HCEC 1CT (cell line): ENCODE measurements around the gene FUT4.
"Not testable (repeated sequence)": the region's sequence is repeated elsewhere in the genome, so short reads cannot be mapped to it uniquely, and the experiment has no call there.

ENCODE experiments used
- DNase-seq: peaks from one replicate; pipeline ENCODE4 v3.0.0-alpha.2; 2017

The FUT4 gene, protein sequence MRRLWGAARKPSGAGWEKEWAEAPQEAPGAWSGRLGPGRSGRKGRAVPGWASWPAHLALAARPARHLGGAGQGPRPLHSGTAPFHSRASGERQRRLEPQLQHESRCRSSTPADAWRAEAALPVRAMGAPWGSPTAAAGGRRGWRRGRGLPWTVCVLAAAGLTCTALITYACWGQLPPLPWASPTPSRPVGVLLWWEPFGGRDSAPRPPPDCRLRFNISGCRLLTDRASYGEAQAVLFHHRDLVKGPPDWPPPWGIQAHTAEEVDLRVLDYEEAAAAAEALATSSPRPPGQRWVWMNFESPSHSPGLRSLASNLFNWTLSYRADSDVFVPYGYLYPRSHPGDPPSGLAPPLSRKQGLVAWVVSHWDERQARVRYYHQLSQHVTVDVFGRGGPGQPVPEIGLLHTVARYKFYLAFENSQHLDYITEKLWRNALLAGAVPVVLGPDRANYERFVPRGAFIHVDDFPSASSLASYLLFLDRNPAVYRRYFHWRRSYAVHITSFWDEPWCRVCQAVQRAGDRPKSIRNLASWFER

DNA sequence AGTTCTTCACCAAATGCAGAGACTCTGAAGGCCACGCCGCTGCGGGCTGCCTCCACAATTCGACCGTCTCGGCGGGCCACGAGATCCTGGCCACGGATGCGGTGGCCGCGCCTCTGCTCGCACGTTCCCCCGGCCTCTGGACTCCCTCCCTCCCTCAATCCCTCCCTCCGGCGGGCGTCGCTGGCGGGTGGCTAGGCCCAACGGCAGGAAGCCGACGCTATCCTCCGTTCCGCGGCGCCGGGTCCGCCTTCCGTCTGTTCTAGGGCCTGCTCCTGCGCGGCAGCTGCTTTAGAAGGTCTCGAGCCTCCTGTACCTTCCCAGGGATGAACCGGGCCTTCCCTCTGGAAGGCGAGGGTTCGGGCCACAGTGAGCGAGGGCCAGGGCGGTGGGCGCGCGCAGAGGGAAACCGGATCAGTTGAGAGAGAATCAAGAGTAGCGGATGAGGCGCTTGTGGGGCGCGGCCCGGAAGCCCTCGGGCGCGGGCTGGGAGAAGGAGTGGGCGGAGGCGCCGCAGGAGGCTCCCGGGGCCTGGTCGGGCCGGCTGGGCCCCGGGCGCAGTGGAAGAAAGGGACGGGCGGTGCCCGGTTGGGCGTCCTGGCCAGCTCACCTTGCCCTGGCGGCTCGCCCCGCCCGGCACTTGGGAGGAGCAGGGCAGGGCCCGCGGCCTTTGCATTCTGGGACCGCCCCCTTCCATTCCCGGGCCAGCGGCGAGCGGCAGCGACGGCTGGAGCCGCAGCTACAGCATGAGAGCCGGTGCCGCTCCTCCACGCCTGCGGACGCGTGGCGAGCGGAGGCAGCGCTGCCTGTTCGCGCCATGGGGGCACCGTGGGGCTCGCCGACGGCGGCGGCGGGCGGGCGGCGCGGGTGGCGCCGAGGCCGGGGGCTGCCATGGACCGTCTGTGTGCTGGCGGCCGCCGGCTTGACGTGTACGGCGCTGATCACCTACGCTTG lies at the start of gene FUT4:
FUT4 (plus strand) TSS at position 227 of the 951 bp plus-strand sequence; CDS start at position 440, 213 bp downstream.
- DNase-seq: peak; percentile 80

DNA sequence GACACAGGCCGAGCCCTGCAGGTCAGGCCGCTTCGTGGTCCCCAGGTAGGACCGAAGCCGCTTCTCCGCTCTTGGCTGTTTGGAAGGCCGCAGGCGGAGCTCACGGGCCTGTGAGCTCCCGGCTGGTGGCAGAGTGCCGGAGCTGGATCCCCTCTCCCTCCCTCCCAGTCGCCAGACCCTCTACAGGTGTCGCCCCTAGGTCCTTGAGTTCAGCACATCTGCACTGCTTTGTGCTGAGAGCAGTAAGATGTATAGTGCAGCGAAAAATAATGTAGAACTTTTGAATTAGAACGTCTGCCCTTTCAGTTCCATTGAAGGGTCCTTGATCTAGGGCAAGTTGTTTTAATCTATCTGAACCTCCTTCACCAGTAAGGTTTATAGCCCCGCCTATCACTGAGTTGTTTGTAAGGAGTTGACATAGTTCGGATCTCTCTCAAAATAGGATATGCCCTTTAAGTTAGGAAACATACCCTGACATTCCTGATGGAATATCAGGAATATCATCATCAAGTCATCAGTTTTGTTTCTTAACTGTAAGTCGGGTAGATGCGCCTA lies 49.5 kb upstream of the FUT4 start:
- no peak for DNase-seq

DNA sequence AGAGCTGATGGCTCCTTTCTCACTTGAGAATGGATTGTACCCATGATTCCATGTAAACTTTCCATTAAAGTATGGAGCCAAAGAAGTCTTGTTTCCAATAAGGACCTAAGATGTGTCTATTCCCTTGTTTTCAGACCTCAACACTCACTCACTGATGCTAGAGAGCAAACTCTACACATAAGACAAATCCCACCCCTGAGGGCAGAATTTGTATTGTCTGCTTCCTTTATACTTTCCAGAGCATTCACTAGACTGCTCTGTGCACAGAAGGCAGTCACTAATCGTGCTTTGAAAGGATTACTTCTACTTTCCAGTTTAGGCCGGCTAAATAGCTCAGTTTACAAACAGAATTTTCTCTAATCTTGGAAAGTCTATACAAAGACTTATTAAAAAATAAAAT lies 43.5 kb upstream of the FUT4 start:
- DNase-seq: no peak

DNA sequence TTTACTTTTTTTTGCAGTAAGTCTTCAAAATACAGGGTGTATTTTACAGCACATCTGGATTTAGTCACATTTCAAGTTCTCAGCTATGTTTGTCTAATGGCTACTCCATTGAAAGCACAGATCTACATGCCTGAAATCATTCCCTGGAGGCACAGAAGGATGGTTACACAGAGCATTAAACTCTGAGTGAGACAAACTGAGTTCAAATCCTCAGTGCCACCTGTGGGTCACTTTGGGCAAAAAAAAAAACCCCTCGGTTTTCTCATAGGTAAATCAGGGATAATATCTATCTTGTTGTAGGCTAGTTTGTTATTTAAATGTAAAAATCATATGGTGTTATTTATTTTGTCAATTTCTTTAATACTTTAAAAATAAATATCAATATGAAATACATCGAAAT lies 42.2 kb upstream of the FUT4 start:
- no peak for DNase-seq

DNA sequence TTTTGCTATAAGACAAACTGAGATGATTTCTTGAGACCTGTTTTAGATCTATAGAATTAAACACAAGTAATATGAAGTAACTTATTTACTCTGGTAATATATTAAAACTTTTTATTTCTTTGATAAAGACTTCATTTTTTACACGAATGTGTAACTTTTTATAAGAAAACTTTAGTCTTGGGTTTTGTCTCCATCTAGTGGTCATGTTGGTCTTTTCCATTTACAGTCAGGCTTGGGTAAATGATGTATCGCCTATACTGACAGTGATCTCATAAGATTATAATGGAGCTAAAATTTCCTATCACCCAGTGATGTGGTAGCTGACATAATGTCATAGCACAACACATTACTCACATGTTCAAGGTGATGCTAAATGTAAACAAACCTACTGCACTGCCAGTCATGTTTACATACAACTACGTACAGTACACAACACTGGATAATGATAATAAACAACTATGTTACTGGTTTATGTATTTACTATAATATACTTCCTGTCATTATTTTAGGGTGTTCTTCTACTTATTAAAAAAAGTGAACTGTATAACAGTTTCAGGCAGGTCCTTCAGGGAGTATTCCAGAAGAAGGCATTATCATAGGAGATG lies 38.9 kb upstream of the FUT4 start:
- peak; percentile 52 for DNase-seq

DNA sequence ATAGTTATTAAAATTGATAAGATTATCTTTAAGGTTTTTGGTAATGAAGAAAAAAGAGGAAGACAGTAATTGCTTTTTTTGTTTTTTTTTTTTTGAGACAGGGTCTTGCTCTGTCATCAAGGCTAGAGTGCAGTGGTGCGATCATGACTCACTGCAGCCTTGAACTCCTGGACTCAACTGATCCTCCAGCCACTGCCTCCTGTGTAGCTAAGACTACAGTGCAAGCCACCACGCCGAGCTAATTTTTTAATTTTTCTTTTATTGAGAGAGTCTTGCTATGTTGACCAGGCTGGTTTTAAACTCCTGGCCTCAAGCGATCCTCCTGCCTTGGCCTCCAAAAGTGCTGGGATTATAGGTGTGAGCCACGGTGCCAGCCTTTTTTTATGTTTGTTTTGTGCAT lies 37.2 kb upstream of the FUT4 start:
- not testable (repeated sequence) for DNase-seq

DNA sequence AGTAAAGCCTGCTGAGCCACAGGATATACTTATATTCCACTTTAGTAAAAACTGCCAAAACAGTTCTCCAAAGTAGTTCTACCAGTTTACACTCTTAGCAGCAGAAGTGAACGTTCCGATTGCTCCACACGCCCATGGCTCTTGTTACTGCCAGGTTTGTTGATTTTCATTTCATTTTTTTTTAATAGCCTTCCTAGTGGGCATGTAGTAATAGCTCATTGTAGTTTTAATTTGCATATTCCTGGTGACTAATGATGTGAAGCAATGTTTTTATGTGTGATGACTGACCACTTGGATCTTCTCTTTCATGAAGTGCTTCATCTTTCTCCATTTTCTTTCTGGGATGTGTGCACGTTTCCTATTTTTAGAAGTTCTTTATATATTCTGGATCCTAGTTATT lies 36.2 kb upstream of the FUT4 start:
- peak; percentile 50 for DNase-seq

DNA sequence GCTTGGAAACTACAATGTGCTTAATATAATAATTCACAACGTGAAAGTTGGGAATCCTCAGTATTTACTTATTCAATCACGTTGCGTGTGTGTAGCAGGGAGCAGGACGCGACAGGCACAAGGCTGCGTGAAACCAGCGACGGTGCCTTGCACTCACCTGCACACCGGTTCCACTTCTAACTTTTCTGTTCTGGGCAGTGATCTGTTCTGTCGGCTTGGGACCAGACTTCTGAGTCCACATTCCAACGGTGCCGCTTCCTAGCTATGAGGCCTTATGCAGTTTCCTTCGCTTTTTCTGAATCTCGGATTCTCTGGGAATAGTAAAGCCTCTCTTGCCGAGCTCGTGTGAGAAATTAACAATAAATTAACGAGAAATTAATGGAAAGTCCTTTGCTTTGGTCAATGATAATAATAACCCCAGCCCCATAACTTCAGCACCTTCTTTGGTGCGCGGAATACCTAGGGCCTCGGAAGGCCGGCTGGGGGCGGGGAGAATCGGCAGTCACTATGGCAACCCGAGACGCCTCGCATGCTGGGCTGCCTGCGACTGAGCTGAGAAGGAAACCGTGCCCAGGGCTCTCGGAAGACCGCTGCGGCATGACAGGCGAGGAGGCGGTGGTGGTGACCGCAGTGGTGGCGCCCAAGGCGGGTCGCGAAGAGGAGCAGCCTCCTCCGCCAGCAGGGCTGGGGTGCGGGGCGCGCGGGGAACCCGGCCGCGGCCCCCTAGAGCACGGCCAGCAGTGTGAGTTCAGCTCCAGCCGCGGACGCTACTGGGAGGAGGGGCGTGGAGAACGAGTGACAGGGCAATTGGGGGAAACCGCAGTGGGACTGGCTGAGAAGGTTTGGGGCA lies 31.6 kb upstream of the FUT4 start, which contains the start of gene C11orf97:
C11orf97 (plus strand) TSS at position 530 of the 850 bp plus-strand sequence; CDS start at position 598, 68 bp downstream.
- no peak for DNase-seq

DNA sequence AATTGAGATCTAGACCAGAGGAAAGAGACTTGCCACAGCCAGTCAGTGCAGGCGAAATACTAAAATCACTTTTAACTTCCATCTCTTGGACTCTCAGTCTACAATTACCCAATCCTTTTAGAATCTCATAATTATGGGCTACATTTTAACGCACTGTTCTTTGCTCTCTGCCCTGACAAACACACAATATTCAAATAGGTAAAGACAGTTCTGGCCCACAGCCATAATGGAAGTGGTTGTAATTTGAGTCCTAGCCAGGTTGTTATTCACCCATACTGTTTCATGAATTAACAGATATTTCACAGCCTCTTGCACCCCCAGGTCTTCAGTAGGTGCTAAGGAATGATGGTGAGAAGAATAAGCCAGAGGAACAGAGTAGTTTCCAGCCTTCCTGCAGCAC lies 30.6 kb upstream of the FUT4 start:
- no peak for DNase-seq

DNA sequence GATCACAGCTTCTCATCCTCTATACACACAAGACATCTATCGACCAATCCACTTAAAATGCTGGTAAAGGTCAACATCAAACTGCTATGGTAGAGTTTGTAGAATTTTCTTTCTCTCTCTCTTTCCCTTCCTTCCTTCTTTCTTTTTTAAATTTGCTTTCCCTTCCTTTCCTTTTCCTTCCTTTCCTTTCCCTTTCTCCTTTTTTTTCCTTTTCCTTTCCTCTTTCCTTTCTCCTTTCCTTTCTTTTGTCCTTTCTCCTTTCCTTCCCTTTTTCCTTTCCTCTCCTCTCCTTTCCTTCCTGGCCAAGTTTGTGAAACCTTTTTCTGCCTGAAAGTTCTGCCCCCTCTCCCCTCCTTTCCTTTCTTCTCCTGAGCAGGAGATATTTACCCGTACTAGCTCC lies 28.3 kb upstream of the FUT4 start:
- no peak for DNase-seq

DNA sequence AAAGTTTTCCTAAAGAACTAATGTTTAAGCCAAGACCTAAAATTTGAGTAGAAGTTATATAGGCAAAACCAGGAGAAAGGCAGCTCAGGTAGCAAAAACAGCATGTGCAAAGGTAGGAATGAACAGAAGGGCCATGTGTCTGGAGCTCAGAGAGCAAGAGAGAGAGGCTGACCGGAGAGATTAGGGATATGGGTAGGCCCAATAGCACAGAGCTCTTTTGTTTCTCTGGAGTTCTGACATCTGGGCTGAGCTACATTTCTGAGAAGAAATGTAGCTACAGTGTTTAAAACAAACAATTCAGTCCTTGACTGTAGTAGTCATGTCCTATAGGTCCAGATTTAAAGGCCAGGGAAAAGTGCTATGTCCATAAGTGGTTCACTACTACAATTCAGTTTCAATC lies 27.0 kb upstream of the FUT4 start:
- DNase-seq: no peak

DNA sequence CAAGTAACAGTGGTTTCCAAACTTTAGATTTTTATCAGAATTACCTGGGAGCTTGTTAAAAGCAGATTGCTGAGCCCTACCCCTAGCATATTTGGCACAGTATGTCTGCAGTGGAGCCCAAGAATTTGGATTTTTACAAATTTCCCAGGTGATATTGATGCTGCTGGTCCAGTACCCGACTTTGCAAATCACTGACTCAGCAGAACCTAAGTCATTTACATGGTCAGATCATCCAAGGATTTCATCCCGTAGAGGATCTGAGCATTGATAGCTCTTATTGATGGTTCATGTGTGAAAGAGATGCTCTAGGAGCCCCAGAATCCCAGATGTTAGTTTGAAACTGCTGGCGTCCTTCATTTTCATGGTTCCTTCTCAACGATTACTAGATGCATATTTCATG lies 25.4 kb upstream of the FUT4 start:
- DNase-seq: no peak

DNA sequence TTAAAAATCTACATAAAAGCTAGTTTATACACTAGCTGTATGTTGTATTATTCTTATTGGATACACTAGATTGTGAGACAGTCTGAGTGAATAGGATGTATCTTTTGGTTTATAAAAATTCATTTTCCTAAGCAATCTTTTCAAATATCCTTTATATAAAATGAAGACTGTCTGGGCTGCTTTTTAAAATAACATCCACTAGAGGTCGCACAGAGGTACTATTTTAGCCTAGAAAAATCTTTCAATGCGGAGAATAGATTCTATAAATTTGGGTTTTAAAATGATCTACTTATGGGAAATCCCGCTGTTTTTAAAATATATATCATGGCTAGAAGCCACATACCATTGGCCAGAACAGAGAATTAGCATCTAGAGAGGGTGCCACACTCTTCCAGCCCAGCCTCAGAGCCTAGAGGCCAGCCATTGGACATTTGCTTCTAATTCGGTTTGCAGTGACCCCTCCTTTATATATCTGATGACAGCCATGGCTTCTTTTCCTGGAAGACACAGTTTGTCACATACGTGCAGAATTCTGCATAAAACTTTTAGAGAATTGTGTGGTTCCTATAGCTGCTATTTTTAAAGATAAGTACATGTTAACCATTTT lies 24.1 kb upstream of the FUT4 start:
- DNase-seq: peak; percentile 47

DNA sequence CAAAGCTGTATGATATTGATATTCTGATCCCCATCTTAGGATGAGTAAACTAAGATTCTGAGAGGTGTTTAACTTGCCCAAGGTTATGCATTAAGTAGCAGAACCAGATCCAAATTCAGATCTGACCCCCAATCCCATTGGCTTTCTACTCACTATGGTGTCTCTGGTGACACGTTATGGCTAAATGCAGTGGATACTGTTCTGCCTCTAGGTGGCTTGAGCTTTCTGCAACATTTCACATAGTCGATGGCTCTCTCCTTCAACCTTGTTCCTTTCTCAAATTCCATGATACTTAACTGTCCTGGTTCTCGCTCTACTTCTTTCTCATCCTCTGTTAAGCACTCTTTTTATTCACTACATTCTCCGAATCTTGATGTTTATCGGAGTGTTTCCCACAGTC lies 22.0 kb upstream of the FUT4 start:
- peak; percentile 9 for DNase-seq

DNA sequence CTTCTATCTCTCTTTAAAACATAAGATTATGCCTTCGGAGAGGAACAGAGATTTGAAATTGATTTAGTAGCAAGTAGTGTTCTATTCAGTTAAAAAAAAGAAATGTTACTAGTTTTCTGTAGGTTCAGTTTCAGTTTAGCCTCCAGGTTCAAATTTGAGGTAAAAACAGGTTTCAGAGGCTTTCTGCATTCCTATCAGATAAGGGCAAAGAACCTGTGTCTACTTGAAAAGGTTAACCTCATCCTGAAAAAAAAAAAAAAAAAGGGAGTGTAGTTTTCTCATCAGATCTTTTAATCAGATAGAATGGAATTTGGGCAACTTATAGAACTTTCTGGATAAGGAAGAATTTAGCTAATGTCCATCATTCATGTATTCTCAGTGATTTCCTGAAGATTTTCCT lies 19.4 kb upstream of the FUT4 start:
- DNase-seq: no peak

DNA sequence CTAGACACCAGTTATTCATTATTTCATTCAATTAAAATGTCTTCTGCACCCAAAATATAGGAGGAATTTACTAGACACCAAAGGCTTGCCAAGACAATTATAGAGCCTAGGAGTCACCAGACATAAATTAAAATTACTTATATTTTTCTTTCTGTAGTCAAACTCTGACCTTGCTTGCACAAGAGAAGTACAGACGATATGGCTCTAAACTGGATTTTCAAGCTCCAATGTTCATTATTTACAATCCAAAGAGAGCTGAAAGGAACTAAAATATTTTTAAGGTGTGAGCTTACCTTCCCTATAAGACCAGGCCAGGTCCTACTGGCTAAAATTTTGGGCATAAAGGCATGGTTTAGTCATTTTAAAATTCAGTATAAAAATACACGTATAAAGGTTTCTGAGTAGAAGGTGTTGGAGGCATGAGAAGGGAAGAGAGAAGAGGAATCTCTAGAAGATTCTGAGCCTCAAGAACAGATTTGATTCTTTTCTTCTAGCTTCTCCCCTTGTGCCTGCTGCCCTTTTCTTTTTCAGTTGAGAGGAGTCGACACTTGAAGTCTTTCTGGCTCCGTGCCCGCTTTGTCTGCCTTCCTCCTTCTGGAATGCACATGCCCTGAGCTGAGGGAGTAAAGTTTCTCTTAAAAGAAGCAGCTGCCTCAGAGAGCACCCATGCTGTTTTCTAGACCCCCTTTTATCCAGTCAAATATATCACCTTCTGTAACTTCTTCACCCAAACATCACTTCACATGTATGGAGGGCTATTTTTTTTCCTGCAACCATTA lies 18.0 kb upstream of the FUT4 start:
- peak; percentile 14 for DNase-seq

DNA sequence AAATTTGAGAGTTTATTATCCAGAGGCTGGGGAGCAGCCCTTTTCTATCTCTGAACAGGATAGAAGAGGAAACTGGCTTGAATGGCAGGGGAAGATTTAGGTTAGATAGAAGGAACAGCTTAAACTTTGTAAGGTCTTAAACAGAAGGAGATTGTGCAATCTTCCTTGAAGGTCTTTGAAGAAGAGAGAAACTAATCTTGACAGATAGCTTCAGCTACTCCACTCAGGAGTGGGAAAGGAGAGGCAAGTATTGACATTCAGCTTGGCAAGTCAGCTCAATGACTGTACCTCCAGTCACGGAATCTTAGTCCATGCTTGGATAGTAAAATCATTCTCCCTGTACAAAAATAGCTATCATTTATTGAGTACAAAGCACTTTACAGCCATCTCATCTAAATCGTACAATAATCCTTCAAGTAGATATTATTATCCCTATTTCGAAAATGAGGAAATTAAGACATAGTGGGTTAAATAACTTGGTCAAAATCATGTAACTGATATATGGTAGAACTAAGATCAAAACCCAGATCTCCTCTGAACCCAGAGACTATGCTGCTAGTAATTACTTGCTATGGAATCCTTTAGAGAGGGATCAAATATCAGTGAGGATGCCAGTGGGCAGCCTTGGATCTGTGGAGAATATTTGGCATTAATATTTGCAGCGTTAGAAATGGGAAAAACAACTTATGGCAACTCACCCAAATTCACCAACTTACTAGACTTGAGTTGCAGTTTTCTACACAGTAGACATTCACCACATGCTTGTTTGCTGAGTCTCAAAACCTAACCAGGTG lies 16.9 kb upstream of the FUT4 start:
- DNase-seq: no peak

DNA sequence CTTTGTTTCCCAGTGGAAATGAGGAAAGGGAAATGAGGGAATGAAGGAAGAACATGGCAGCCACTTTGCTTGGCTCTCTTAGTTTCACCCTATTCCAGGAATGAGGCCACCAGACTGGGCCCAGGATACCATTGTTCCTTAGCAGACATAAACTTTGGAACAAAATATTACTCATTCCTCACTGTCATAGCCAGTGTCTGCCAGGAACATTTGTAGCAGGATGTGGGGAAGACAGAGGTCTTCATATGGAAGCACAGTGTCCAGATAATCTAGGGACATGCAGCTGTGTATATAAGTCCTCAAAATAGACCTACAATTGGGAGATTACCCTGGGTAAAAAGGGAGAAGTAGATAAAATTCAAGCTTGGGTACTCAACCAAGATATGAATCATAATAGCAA lies 15.2 kb upstream of the FUT4 start:
- DNase-seq: no peak

DNA sequence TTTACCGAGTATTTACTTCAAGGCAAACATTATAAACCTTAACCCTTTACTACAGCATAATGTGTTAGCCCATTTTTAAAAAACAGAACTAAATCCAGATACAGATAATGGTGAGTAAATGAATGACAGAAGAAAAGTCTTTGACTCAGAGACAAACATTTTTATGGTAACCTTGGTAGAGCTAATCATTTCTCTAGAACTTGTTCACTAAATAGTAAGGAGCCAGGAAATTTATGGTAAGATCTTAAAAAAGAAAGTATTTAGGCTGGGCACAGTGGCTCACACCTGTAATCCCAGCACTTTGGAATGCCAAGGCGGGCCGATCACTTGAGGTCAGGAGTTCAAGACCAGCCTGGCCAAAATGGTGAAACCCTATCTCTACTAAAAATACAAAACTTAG lies 11.5 kb upstream of the FUT4 start:
- DNase-seq: no peak

DNA sequence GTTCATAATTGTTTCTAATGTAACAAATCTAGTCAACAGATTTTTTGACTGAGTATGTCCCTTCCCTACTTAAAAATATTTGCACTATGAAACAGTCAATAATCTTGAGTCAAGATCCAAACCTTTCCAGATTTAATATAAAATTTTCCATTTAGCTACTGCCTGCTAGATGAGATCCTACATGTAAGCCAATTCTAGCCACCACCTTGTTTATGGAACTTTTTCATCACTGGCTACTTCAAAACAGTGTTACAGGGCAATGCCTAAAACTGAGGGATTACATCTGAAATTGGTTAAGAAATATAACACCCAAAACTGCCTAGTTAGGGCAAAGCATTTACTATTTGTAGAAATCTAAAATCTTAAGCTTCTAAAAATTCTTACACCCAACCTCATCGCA lies 10.5 kb upstream of the FUT4 start:
- DNase-seq: no peak
